ENCODE measurements around the gene NR2C2.

The NR2C2 gene

DNA sequence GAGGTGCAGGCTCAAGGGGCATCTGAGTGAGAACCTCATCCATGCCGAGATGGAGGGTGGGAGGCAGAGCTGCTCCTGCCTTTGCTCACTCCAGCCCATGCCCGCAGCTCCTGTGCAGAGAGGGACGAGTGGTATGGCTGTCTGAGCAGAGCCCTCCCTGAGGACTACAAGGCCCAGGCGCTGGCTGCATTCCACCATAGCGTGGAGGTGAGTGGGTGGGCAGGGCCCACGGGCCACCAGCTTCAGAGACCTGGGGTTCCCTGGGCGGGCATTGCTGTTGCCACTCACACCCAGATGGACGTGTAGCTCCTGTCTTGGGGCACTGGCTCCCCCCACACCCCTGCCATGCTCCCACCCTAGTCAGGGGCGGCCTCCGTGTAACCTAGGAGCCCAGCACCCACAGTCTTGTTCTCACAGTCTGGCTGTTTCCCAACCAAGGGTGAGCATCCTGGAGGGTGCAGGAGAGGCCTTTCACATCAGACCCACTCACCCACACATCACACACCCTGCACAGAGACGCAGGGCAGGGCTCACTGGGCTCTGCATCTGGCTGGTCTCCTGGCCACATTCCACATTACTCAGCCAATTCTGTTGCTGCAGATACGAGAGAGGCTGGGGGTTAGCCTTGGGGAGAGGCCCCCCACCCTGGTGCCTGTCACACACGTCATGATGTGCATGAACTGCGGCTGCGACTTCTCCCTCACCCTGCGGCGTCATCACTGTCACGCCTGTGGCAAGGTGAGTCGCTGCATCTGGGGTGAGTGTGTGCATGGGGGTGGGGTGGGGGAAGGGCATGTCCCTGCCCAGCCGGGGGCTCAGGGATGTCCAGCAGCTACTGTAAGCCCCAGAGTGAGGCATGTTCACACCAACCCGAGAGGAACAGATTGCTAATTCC, 25.3 kb upstream of the NR2C2 start:
- no peak for DNase-seq

DNA sequence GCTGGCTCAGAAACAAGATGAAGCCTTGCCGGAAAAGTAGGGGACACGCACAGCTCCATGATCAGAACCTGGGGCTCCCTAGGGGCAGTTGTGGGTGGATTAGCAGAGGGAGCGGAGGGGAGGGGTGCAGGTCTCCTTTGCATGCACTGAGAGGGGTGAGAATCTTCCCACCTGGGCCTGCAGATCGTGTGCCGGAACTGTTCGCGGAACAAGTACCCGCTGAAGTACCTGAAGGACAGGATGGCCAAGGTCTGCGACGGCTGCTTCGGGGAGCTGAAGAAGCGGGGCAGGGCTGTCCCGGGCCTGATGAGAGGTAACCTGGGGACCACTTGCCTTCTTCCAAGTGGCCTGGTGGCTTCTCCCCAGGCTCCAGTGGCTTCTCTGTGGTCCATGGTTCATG, 24.5 kb upstream of the NR2C2 start:
- DNase-seq = no peak

DNA sequence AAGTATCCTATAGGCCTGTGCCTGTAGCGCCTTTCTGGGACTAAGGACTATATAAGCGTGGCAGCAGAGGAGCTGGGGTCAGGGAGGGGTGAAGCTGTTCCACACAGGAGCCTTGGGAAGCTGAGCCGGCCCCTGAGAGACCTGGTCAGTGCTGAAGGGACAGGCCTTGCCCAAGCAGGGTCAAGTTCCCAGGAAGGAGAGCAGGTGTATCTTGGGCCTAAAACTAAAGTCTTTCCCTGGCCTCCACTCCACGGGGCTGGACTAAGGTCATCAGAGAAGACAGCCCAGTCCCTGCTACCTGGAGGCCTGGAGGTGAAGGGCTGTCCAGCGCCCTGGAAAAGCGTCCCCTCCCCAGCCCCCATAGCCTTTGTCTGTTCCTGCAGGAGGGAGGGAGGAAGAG, 23.9 kb upstream of the NR2C2 start:
- DNase-seq = no peak

DNA sequence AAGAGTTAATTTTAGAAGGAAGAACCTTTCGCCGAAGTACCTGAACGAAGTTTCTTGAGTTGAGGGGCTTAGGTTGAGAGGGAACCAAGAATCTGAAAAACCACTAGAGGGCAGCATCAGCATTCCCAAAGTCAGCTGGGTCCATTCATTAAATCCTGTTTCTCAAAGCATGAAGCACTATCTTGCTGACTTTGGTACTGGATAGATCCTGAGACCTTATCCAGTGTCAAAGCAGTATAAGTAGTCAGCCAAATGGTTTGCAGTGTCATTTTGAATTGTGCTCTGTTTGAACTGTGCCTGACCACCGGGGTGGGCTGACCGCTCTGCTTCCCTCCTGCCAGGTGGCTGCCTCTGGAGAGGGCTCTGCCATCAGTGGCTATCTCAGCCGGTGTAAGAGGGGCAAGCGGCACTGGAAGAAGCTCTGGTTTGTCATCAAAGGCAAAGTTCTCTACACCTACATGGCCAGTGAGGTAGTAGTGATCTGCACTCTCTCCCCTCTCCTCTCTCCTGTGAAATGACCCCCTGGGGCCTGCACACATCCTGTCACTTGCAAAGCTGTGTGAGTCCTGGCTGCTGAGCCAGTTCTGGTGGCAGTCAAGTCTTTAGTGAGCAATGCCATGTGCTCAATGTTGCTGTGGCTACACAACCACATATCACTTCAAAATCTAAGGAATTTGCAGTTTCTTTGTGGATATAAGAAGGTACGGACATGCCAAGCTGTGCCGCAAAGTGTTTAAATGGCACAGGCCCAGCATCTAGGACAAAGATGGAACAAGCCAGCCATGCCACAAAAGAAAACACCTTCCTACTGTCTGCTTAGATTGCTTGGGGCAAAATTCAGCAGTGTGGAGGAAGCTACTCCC, 21.4 kb upstream of the NR2C2 start:
- DNase-seq = no peak

DNA sequence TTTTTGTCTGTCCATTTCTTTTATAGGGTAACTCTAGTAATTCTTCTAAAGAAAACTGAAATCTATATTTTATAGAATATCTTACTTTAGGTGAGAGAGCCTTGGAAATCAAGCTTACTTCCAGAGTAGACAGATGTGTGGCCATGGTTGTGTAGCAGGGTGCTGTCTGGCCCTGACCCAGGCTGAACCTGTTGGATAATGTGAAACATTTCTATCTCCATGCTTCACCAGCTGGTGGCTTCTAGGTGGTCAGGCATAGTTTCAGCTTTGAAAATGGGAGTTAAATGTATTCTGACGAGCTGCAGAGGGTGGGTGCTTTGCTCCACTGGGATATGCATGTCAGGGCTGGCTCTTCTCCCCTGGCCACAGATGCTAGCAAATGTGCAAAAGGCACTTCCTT, 20.8 kb upstream of the NR2C2 start:
- DNase-seq = no peak

DNA sequence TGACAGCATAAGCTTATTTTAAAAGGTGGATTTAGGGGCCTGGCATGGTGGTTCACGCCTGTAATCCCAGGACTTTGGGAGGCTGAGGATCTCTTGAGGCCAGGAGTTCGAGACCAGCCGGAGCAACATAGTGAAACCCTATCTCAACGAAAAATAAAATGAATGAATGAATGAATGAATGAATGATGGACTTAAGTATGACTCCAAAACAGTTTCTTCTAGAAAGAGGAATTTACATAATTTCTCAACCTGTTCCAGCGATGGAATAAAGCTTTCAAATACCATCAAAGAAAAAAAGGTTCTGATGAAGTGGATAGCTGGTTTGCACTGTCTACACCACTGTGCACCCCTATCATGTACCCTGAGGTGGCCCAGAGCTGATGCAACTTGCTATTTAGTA, 20.1 kb upstream of the NR2C2 start:
- no peak for DNase-seq

DNA sequence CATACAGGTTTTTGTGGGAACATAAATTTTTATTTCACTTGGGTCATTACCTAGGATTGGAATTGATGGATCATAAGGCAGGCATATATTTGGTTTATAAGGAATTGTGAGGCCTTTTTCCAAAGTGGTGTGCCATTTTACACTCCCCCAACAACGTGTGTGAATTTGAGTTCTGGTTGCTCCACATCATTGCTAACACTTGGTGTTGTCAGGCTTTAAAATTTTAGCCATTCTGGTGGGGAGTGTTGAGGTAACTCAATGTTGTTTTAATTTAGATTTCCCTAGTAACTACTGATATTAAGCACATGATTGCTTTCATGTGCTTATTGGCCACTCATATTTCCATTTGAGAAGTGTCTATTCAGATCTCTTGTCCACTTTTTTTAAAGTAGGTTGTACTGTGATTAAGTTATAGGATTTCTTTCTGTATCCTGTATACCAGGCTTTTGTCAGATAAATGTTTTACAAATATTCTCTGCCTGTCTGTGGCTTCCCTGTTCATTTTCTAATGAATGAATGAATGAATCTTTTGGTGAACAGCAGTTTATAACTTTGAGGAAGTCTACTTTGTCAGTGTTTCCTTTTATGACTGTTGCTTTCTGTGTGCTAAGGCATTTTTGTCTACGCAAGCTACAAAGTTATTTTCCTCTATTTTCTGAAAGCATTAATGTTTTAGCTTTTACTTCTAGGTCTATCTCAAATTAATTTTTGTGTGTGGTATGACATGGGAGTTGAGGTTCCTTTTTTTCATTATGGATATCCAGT, 17.9 kb upstream of the NR2C2 start:
- DNase-seq = no peak

DNA sequence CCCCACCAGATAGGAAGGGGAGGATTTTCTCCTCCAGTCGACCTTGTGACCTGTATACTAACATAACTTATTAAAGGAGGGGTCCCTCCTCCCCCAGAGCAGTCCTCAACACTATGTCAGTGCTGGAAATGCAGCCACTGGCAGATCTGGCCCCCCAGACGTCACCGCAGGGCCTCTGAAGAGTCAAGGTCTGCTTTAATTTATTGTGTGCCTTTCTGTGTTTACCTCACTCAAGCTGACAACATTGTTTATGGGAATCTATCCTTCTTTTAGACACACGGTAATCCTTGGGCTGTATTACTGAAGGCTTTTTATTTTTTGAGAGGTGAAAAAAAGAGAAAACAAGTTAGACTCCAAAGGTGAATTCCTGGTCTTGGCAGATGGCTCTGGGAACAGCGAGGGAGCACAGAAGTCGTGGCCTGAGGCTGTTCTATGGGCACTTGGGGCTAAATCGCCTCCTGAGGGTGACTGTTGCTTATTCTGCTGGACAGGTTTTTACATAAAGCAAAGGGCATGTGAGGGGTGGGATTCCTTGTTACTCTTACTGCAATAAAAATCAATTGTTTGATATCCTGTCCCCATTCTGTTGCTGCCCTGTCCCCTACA, 13.5 kb upstream of the NR2C2 start:
- no peak for DNase-seq

DNA sequence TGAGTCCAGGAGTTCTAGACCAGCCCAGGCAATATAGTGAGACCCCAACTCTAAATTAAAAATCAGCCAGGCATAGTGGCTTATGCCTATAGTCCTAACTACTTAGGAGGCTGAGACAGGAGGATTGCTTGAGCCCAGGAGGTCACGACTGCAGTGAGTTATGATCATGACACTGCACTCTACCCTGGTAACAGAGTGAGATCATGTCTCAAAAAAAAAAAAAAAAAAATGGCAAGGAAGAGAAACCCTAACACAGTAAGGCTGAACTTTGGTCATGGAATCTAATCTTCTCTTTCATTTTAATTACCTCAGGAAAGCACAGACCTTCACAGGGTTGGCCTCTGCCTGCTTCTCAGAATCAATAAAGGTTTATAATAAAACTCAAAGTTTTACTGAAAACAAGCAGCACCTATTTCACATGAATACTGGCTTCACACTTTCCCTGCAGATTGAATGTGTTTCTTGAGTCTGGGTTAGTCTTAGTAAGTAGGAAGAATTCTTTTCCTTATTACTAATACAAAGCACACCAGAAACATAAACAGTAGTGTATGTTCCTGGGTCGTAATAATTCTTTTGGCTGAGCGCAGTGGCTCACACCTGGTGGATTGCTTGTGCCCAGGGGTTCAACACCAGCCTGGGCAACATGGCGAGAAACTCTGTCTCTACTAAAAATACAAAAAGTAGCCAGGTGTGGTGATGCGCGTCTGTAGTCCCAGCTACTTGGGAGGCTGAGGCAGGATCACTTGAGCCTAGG, 11.6 kb upstream of the NR2C2 start:
- DNase-seq = no peak

DNA sequence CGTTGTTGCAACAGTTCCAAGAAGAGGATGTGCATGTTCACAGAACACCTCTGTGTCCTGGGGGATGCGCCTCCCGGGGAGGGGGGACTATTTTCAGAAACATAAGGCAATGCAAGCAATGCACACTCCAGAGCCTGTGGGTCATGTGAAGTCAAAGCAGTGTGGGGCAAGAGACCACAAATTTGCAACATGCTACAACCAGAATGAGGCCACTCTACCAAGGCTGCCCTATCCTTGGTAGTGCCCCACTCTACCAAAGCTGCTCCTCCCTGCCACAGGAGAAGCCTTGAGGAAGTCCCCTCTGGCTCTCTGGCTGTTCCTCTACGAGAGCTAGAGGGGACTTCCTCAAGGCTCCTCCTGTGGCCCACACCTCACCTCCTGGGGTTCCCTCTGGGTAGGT, 8.4 kb upstream of the NR2C2 start:
- DNase-seq = no peak

DNA sequence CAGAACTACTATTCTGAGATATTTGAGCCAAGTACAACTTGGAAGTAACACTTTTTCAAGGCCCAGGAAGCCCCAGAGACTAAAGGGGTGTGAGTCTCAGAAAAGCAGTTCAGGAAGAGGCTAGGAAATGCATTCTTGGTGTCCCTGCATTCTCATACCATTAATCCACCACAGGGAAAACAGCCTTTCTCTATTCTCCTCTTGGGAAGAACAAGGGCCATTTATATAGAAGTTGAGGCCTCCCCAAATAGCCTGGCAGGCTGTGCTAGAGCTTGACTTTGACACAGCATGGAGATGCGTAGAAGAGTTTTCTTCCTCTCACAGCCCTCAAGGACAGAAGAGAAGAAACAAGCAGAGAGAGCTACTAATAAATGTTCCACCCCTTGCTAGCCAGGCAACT, 5.5 kb upstream of the NR2C2 start:
- no peak for DNase-seq

DNA sequence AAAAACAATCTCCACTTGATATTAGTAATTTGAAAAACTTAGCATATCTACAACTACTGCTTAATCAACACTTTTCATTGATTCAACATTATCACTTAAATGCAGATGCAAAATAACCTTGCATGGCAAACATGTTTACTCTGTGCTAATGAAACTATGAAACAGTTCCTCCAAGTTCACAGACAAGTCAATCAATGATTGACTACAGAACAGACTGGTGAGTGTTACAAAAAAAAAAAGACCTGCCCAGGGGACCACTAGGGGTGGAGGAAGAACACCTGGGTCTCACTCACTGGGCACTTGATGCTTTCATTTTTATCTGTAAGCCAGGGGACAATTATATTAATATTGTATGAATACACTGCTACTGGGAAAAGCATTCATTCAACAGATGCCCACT, 4.3 kb upstream of the NR2C2 start:
- DNase-seq = no peak

DNA sequence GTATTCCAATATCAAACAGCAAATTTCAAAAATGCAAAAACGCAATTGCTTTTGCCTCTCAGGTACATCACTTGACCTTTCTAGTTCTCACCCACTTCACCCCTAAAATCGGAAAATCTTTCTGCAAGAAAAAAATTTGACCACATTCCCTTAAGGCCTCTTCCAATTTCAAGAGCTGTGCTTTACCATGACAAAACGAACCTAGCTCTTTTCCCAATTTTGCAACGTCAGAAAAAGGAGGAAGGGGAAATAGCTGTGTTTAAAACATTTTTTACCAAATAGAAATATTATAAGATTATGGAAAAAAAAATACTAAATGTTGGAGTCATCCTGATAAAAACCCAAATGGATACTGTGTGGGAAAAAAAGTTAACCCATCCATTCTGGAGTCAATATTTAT, 1.1 kb upstream of the NR2C2 start:
- no peak for DNase-seq

DNA sequence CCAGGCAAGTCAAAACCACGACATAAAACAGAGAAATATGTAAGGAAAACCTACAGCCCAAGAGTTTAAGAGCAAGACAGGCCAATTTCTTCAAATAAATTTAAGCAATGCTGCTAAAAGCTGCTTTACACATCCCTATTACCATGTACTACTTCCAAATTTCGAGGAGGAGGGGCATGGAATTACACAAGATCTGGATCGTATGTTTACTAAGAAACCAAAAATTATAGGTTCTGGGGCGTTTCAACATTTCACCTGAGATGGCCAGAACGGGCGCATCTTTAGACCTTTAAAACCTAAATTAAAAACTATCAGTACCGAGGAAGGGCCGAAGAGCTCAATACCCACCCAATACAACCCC, 664 bp upstream of the NR2C2 start:
- no peak for DNase-seq

DNA sequence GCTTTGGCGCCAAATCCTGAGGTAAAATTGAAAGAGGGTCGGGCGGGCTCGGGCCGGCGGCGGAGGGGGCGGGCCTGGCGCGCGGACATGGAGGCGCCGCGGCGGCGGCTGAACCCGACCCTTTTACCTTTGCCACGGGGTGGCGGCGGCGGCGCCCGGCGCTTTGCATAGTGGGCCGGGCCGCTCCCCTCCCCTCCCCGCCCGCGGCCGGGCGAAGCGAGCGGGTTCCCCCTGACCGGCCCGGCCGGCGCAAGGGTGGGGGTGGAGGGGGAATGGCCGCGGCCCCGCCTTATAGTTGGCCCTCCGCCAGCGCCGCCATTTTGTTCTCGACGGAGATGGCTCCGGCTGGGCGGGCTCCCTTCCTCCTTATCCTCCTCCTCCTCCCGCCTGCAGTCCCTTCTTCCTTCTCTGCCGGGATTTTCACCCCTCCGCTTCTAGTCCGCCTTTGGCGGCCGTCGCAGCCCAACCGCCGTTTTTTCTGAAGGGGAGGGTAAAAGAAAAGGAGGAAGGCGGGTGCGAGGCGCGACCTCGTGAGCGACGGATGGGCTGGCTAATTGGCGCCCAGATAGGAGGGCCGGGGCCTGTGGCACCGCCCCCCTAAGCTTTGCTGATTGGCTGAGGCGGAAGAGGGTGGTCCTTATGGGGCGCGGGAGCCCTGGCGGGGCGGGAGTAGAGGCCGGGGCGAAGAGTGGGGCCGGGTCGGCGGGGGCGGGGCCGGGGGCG, 664 bp downstream of the NR2C2 start:
- peak; percentile 93 for DNase-seq

DNA sequence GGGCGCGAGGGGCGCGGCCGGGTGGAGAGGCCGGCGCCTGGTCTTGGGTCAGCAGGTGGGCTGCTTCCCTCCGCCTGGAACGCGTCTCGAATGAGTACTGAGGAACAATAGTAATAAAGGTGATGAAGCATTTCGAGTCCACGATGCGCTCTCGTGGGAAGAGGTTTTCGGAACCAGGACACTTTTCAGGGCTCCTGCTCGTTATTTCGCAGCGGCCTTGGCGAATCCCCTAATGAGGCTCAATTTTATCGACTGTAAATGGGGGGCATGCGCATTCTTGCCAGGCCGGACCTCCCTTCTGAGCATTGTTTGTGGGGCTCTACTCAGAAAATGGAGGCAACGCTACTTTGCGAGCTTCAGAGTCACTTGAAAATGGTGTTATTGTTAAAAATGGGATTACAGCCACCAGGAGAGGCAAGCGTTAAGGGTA, 1.2 kb downstream of the NR2C2 start:
- DNase-seq = no peak

DNA sequence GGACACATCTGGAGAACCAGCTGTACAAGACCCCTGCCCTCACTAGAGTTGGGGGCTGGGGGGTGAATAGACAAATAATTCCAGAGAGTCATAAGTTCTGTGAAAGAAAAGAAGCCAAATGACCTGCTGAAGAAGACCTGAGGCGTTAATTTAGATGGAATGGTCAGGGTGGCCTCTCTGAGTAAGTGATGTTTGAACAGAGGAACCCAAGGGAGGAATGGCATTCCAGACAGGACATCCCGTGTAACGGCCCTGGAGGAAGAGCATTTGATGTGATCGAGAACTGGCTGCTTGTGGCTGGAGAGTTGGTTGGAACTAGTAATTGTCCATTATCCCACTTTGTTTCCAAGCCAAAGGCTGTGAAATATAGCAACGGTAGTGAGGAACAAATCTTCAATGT, 1.7 kb downstream of the NR2C2 start:
- DNase-seq = no peak

DNA sequence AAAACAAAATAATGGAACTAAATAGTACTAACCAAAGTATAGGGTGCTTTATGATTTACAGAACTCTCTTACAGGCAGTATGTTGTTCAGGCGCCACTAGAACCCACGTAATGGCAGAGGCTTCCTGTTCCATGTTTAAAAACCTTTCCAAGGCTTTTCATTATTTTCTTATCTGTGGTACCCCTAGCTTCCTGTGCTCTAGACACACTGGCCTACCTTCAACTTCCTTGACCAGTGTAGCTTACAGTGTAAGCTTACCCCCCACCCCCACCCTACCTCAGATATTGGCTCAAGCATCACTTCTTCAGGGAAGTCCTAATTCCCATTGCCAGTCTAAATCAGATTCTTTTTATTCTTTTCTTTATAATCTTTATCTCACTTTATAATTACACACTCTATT, 2.9 kb downstream of the NR2C2 start:
- no peak for DNase-seq

DNA sequence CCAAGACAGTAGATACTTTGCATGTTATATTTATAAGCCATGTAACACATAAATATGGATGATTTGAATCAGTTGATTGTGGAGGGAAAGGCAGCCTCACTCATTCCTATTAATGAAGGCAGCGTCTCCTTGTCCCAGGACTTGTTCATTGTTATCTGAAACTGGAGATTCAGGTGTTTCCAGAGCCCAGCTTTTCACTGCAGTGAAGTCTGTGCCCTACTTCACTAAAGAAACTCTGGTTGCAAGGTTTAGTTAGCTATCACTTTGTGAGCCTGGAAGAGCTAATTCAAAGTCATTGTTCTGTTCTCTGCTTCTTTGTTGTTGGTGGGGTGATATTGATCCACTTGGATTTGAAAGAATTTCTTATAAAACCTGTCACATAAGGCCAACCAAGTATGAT, 9.8 kb downstream of the NR2C2 start:
- no peak for DNase-seq

DNA sequence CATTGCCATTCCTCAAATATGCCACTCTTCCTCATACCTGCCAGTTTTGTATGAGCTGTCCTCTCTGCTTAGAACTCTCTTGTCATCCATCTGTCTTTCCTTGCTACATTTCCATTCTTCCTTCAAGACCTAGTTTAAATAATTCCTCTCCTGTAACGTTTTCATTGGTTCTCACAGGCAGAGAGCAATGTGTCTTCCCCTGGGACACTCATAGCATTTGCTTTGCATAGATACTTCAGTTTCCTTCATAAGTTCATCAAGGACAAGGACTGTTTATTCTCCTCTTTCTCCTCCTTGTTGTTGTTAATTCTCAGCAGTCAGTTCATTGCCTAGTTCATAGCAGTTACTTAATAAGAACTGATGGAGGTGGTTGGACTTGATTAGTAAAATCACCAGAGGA, 10.5 kb downstream of the NR2C2 start:
- DNase-seq = no peak

DNA sequence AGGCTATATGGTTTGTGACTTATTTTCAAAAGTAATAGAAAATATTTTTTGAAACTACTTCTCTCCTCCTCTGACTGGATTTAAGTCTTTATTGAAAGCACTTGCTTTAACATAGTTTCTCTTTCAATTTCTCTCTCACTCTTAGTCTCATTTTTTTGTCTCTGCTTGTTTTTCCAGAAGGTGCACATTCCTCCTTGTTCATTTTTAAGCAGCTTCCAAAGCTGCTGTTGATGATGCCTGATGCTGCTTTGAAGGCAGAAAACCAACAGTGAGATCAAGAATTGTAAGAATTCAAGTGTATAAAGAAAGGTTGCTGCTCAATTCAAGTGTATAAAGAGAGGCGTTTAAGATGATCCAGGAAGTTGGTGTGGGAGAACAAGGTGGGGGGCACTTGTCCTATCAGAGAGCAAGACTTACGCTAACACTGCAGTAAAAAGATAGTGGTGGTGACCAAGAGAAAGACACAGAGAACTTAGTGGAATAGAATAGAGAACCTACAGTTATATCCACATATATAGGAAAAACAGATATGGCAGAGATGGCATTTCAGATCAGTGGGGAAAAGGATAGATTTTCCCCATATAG, 12.1 kb downstream of the NR2C2 start:
- DNase-seq = no peak

Measured in T-helper 9 cell (primary cell).